D721Med (cell line): Measurements from ENCODE around the gene PTPRG.

ENCODE experiments used
- DNase-seq: peaks from one replicate; pipeline ENCODE4 v3.0.0; 2011; ENCODE audit warnings: low spot score; ENCODE audit not compliant: insufficient read length
- FAIRE-seq: peaks from 2 replicates; lab custom pipeline; 2011; peaks lifted over from hg19 to GRCh38; lab: Jason Lieb, UNC
- TF ChIP-seq, protein P1 (sequence below): IDR thresholded peaks from 2 replicates; pipeline ENCODE4 v1.5.1; 2012; ENCODE audit warnings: mild to moderate bottlenecking, control low read depth; ENCODE audit not compliant: insufficient read depth; ENCODE audit errors: missing control alignments

PTPRG gene

DNA sequence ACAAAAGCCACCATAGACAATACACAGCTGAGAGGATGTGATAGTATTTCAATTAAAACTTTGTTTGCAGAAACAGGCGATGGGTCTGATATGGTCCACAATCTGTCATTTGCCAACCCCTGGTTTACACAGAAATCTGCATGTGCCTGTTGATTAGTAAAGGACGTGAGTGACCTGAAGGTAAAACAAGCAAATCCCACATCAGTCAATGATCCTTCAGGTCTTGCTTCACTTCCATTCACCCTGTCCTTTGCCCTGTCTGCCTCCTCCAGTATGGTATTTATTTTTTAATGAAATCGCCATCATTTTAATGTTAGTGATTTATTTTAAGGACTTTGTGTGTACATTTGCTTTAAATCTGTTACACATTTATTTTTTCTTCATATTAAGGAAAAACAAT is 645.8 kb downstream of the PTPRG start:
- DNase-seq (no peak), FAIRE-seq (no peak)
- TF ChIP-seq, protein P1, sequence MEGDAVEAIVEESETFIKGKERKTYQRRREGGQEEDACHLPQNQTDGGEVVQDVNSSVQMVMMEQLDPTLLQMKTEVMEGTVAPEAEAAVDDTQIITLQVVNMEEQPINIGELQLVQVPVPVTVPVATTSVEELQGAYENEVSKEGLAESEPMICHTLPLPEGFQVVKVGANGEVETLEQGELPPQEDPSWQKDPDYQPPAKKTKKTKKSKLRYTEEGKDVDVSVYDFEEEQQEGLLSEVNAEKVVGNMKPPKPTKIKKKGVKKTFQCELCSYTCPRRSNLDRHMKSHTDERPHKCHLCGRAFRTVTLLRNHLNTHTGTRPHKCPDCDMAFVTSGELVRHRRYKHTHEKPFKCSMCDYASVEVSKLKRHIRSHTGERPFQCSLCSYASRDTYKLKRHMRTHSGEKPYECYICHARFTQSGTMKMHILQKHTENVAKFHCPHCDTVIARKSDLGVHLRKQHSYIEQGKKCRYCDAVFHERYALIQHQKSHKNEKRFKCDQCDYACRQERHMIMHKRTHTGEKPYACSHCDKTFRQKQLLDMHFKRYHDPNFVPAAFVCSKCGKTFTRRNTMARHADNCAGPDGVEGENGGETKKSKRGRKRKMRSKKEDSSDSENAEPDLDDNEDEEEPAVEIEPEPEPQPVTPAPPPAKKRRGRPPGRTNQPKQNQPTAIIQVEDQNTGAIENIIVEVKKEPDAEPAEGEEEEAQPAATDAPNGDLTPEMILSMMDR, result no peak

GRCh38 chr3:62208385-62208784 is 647.0 kb downstream of the PTPRG start:
- FAIRE-seq (no peak), DNase-seq (no peak)
- TF ChIP-seq, protein P1, result no peak

- DNase-seq (no peak), FAIRE-seq (no peak)
- TF ChIP-seq, protein P1, result no peak
These were observed 647.7 kb downstream of the PTPRG start for GRCh38 chr3:62209101-62209500.

- TF ChIP-seq, protein P1, result no peak
- FAIRE-seq (no peak), DNase-seq (no peak)
These were observed 648.6 kb downstream of the PTPRG start for GRCh38 chr3:62210011-62210410.

- FAIRE-seq, result no peak
- TF ChIP-seq, protein P1, result no peak
- DNase-seq, result no peak
These were observed 650.5 kb downstream of the PTPRG start for GRCh38 chr3:62211675-62212429.

GRCh38 chr3:62214850-62215249 is 653.5 kb downstream of the PTPRG start:
- DNase-seq, result no peak
- no peak for FAIRE-seq
- TF ChIP-seq, protein P1, result no peak

DNA sequence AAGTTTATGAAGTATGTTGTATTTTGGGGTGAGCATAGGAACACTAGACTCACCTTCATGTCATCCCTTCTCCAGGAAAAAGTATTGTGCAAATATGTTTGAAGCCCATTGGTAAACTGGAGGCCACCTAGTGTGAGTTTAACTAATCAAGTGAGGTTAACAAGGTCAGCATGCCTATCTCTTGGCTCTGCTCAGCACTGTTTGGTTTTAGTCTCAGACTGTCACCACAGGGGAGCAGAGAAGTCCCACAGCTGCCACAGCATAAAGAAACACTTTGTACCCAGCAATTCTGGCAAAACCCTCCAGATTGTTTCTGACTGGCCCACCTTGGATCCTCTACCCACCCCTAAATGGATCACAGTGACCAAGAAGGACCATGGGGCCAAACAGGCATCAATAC is 659.2 kb downstream of the PTPRG start:
- DNase-seq, result no peak
- FAIRE-seq, result no peak
- TF ChIP-seq, protein P1, result no peak
